H1 (cell line): Measurements from ENCODE around the gene SSH2.

Source experiments
- JUN ChIP-seq: IDR thresholded peaks from 2 replicates; pipeline ENCODE4 v1.6.1; 2011; ENCODE audit warnings: low read depth, mild to moderate bottlenecking, improper control_type of control experiment, low read length
- JUND ChIP-seq: IDR thresholded peaks from 2 replicates; pipeline ENCODE4 v1.6.1; 2011; ENCODE audit warnings: mild to moderate bottlenecking, improper control_type of control experiment, low read length
- KDM5A ChIP-seq: fragments of 200-600 bp; IDR thresholded peaks from 2 replicates; pipeline ENCODE4 v1.7.1; 2012; ENCODE audit warnings: mild to moderate bottlenecking, low read length, inconsistent platforms, mixed read lengths
- SAP30 ChIP-seq: fragments of 300-600 bp; sonication (generic); IDR thresholded peaks from 2 replicates; pipeline ENCODE4 v1.7.1; 2012; ENCODE audit warnings: low read length, moderate library complexity, mild to moderate bottlenecking, inconsistent platforms; ENCODE audit not compliant: insufficient read depth, insufficient replicate concordance
- SRF ChIP-seq: IDR thresholded peaks from 2 replicates; pipeline ENCODE4 v1.6.1; 2011; ENCODE audit warnings: mild to moderate bottlenecking, low read depth, low read length, moderate library complexity
- TCF12 ChIP-seq: IDR thresholded peaks from 2 replicates; pipeline ENCODE4 v1.6.1; 2011; ENCODE audit warnings: low read depth, mild to moderate bottlenecking, low read length
- TF ChIP-seq, protein P1 (sequence below), 3 experiments: IDR thresholded peaks; 1 replicate in 2 of 3; 2 replicates in 1 of 3; pipeline versions ENCODE4 v1.5.1 to v1.6.1; 2011; ENCODE audit warnings: low read length in 3 of 3, mild to moderate bottlenecking in 3 of 3, inconsistent platforms in 2 of 3, low read depth in 1 of 3, moderate library complexity in 1 of 3; ENCODE audit not compliant: insufficient read depth in 1 of 3; ENCODE audit errors: control extremely low read depth in 1 of 3
- TF ChIP-seq, protein P2 (sequence below): fragments of 300-600 bp; sonication (generic); IDR thresholded peaks from 2 replicates; pipeline ENCODE4 v1.7.1; 2012; ENCODE audit warnings: low read length, moderate library complexity, mild to moderate bottlenecking, inconsistent platforms; ENCODE audit not compliant: insufficient replicate concordance
- TF ChIP-seq, protein P3 (sequence below): IDR thresholded peaks from 2 replicates; pipeline ENCODE4 v1.6.1; 2012; ENCODE audit warnings: inconsistent platforms

DNA sequence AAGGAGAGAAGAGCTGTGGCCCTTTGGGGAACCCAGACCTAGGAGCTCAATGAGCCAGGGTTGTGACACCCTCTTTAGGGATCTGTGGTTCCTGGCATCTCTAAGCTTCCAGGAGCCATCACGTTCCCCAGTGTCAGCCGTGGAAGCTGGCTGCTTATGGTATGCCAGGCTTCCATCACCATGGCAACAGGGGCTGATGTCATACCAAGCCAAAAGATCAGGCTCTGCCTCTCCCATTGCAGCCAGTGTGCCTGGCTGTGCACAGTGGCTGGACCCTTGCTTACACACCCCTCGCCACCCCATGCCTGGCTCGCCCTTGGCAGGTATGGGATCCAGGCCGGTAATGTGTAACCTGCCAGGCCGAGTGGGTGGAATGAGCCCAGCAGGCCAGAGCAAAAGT, 91.1 kb downstream of the SSH2 start:
- TF ChIP-seq KDM5A (no peak), SRF (no peak), JUN (no peak), JUND (no peak), SAP30 (no peak), TCF12 (no peak)
- TF ChIP-seq, protein P1, sequence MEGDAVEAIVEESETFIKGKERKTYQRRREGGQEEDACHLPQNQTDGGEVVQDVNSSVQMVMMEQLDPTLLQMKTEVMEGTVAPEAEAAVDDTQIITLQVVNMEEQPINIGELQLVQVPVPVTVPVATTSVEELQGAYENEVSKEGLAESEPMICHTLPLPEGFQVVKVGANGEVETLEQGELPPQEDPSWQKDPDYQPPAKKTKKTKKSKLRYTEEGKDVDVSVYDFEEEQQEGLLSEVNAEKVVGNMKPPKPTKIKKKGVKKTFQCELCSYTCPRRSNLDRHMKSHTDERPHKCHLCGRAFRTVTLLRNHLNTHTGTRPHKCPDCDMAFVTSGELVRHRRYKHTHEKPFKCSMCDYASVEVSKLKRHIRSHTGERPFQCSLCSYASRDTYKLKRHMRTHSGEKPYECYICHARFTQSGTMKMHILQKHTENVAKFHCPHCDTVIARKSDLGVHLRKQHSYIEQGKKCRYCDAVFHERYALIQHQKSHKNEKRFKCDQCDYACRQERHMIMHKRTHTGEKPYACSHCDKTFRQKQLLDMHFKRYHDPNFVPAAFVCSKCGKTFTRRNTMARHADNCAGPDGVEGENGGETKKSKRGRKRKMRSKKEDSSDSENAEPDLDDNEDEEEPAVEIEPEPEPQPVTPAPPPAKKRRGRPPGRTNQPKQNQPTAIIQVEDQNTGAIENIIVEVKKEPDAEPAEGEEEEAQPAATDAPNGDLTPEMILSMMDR (IDR thresholded peaks at IDR 0.05; ENCODE audit: control extremely low read depth in 1 of 3, insufficient read depth in 1 of 3, low read depth in 1 of 3, low read length in 3 of 3) = no peak
- TF ChIP-seq, protein P2, sequence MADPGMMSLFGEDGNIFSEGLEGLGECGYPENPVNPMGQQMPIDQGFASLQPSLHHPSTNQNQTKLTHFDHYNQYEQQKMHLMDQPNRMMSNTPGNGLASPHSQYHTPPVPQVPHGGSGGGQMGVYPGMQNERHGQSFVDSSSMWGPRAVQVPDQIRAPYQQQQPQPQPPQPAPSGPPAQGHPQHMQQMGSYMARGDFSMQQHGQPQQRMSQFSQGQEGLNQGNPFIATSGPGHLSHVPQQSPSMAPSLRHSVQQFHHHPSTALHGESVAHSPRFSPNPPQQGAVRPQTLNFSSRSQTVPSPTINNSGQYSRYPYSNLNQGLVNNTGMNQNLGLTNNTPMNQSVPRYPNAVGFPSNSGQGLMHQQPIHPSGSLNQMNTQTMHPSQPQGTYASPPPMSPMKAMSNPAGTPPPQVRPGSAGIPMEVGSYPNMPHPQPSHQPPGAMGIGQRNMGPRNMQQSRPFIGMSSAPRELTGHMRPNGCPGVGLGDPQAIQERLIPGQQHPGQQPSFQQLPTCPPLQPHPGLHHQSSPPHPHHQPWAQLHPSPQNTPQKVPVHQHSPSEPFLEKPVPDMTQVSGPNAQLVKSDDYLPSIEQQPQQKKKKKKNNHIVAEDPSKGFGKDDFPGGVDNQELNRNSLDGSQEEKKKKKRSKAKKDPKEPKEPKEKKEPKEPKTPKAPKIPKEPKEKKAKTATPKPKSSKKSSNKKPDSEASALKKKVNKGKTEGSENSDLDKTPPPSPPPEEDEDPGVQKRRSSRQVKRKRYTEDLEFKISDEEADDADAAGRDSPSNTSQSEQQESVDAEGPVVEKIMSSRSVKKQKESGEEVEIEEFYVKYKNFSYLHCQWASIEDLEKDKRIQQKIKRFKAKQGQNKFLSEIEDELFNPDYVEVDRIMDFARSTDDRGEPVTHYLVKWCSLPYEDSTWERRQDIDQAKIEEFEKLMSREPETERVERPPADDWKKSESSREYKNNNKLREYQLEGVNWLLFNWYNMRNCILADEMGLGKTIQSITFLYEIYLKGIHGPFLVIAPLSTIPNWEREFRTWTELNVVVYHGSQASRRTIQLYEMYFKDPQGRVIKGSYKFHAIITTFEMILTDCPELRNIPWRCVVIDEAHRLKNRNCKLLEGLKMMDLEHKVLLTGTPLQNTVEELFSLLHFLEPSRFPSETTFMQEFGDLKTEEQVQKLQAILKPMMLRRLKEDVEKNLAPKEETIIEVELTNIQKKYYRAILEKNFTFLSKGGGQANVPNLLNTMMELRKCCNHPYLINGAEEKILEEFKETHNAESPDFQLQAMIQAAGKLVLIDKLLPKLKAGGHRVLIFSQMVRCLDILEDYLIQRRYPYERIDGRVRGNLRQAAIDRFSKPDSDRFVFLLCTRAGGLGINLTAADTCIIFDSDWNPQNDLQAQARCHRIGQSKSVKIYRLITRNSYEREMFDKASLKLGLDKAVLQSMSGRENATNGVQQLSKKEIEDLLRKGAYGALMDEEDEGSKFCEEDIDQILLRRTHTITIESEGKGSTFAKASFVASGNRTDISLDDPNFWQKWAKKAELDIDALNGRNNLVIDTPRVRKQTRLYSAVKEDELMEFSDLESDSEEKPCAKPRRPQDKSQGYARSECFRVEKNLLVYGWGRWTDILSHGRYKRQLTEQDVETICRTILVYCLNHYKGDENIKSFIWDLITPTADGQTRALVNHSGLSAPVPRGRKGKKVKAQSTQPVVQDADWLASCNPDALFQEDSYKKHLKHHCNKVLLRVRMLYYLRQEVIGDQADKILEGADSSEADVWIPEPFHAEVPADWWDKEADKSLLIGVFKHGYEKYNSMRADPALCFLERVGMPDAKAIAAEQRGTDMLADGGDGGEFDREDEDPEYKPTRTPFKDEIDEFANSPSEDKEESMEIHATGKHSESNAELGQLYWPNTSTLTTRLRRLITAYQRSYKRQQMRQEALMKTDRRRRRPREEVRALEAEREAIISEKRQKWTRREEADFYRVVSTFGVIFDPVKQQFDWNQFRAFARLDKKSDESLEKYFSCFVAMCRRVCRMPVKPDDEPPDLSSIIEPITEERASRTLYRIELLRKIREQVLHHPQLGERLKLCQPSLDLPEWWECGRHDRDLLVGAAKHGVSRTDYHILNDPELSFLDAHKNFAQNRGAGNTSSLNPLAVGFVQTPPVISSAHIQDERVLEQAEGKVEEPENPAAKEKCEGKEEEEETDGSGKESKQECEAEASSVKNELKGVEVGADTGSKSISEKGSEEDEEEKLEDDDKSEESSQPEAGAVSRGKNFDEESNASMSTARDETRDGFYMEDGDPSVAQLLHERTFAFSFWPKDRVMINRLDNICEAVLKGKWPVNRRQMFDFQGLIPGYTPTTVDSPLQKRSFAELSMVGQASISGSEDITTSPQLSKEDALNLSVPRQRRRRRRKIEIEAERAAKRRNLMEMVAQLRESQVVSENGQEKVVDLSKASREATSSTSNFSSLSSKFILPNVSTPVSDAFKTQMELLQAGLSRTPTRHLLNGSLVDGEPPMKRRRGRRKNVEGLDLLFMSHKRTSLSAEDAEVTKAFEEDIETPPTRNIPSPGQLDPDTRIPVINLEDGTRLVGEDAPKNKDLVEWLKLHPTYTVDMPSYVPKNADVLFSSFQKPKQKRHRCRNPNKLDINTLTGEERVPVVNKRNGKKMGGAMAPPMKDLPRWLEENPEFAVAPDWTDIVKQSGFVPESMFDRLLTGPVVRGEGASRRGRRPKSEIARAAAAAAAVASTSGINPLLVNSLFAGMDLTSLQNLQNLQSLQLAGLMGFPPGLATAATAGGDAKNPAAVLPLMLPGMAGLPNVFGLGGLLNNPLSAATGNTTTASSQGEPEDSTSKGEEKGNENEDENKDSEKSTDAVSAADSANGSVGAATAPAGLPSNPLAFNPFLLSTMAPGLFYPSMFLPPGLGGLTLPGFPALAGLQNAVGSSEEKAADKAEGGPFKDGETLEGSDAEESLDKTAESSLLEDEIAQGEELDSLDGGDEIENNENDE = no peak
- TF ChIP-seq, protein P3, sequence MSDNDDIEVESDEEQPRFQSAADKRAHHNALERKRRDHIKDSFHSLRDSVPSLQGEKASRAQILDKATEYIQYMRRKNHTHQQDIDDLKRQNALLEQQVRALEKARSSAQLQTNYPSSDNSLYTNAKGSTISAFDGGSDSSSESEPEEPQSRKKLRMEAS = no peak
